GM12801 (cell line): ENCODE results near the gene SUGP2.

Experiments used
- CTCF ChIP-seq: IDR thresholded peaks from one replicate; pipeline ENCODE4 v1.5.1; 2011; ENCODE audit warnings: control low read depth; ENCODE audit not compliant: insufficient read length; ENCODE audit errors: extremely low read depth

Gene SUGP2

GRCh38 chr19:18999896-19000620, 33.3 kb downstream of the SUGP2 start:
- TF ChIP-seq CTCF: no peak

GRCh38 chr19:18999016-18999758, 34.1 kb downstream of the SUGP2 start:
- TF ChIP-seq CTCF: no peak

GRCh38 chr19:18998276-18998675, 35.0 kb downstream of the SUGP2 start:
- no peak for TF ChIP-seq CTCF

- no peak for TF ChIP-seq CTCF
These were observed 36.4 kb downstream of the SUGP2 start for GRCh38 chr19:18996796-18997394.

- no peak for TF ChIP-seq CTCF
These were observed 37.0 kb downstream of the SUGP2 start for GRCh38 chr19:18996351-18996750.

GRCh38 chr19:18995804-18996241, 37.5 kb downstream of the SUGP2 start:
- no peak for TF ChIP-seq CTCF

- no peak for TF ChIP-seq CTCF
These were observed 40.2 kb downstream of the SUGP2 start for GRCh38 chr19:18993115-18993514.
